K562 (cell line): Measurements from ENCODE around the gene KRT82. TPM values are rescaled to one million over a fixed set of nuclear protein-coding genes. Genes with fewer than 3 reads are reported as not detected.

ENCODE experiments used
- ATAC-seq: fragments of 200-7000 bp; cut with Tn5 transposase; 3 replicates; pipeline ENCODE4 v1.9.1; 2020; ENCODE audit warnings: moderate library complexity
- BruUV-seq: library from RNA; stranded (reverse); fragments of 400-500 nt; replicated peaks from 2 replicates; lab custom pipeline; 2021; lab: Mats Ljungman, UMichigan
- CTCF ChIA-PET: fragments of 300-600 bp; formaldehyde crosslinking; extraction: SDS; loops from one replicate; lab custom pipeline; 2021; ENCODE audit warnings: low intra/inter-chr PET ratio; lab: Yijun Ruan, JAX
- POLR2A ChIA-PET: fragments of 300-600, 350-650 bp; sonication (Branson Sonifier 250); formaldehyde crosslinking; extraction: SDS; loops from one replicate; lab custom pipeline; 2021; ENCODE audit warnings: antibody characterized with exemption, inconsistent platforms; lab: Yijun Ruan, JAX
- DNase-seq, 4 experiments: peaks; one replicate each; pipeline versions ENCODE4 v3.0.0 to v3.0.0-alpha.2; 2011 to 2018; ENCODE audit warnings: low spot score in 3 of 4, mixed read lengths in 3 of 4; ENCODE audit errors: extremely low read depth in 1 of 4
- FAIRE-seq: peaks from 2 replicates; lab custom pipeline; 2011; peaks lifted over from hg19 to GRCh38; lab: Jason Lieb, UNC
- H2AFZ ChIP-seq: 2 replicates; pipeline ENCODE4 v1.6.0; 2011; ENCODE audit warnings: low read depth, low read length, control low read depth, inconsistent platforms
- H3K27ac ChIP-seq: fragments of 200-600 bp; 3 replicates; pipeline ENCODE4 v1.8.0; 2011; ENCODE audit warnings: low read depth, mild to moderate bottlenecking, control low read depth, inconsistent platforms, low read length, moderate library complexity, mixed read lengths; ENCODE audit errors: extremely low read depth
- H3K27me3 ChIP-seq, 2 experiments: fragments of 300-600 bp in 1 of 2; 2 replicates in 1 of 2; 3 replicates in 1 of 2; pipeline versions ENCODE4 v1.6.0 to v1.8.0; 2011; ENCODE audit warnings: inconsistent platforms in 2 of 2, low read length in 2 of 2, mild to moderate bottlenecking in 1 of 2, mixed read lengths in 1 of 2, moderate library complexity in 1 of 2; ENCODE audit not compliant: control insufficient read depth in 2 of 2, insufficient read depth in 2 of 2
- H3K36me3 ChIP-seq: fragments of 300-600 bp; 3 replicates; pipeline ENCODE4 v1.8.0; 2011; ENCODE audit warnings: mild to moderate bottlenecking, low read length, inconsistent platforms; ENCODE audit not compliant: control insufficient read depth, insufficient read depth
- H3K4me1 ChIP-seq, 2 experiments: fragments of 200-600 bp in 1 of 2; replicated peaks in 1 of 2; 2 replicates in 1 of 2; 3 replicates in 1 of 2; pipeline versions ENCODE4 v1.5.1 to v1.8.0; 2011; ENCODE audit warnings: inconsistent platforms in 2 of 2, low read length in 2 of 2, mild to moderate bottlenecking in 1 of 2, mixed read lengths in 1 of 2, moderate library complexity in 1 of 2; ENCODE audit not compliant: control insufficient read depth in 2 of 2, insufficient read depth in 2 of 2
- H3K4me2 ChIP-seq: 2 replicates; pipeline ENCODE4 v1.6.1; 2011; ENCODE audit warnings: low read length, control low read depth, inconsistent platforms, mixed read lengths; ENCODE audit not compliant: insufficient read depth
- H3K4me3 ChIP-seq: fragments of 200-600 bp; sonication (generic), shearing (Covaris generic); 2 replicates; pipeline ENCODE4 v1.5.1; 2016; ENCODE audit warnings: control low read depth, inconsistent platforms
- H3K79me2 ChIP-seq: fragments of 200-600 bp; 3 replicates; pipeline ENCODE4 v1.8.0; 2011; ENCODE audit warnings: low read length, inconsistent platforms; ENCODE audit not compliant: control insufficient read depth, insufficient read depth
- H3K9ac ChIP-seq, 2 experiments: 2 replicates each; pipeline versions ENCODE4 v1.6.0 to v1.6.1; 2011; ENCODE audit warnings: low read depth in 2 of 2, low read length in 2 of 2, control low read depth in 1 of 2, inconsistent platforms in 1 of 2, mild to moderate bottlenecking in 1 of 2, mixed read lengths in 1 of 2; ENCODE audit not compliant: insufficient read depth in 1 of 2
- H3K9me1 ChIP-seq: one replicate; pipeline ENCODE4 v1.6.0; 2011; ENCODE audit warnings: inconsistent platforms, mild to moderate bottlenecking, low read length, moderate library complexity; ENCODE audit not compliant: control insufficient read depth, insufficient read depth
- H3K9me3 ChIP-seq: replicated peaks from 2 replicates; pipeline ENCODE4 v1.5.1; 2011; ENCODE audit warnings: low read depth, low read length, inconsistent platforms; ENCODE audit not compliant: control insufficient read depth, insufficient read depth
- H4K20me1 ChIP-seq: replicated peaks from 2 replicates; pipeline ENCODE4 v1.6.1; 2011; ENCODE audit warnings: low read length, inconsistent platforms, mixed read lengths; ENCODE audit not compliant: control insufficient read depth, insufficient read depth
- NCOA1 ChIP-seq: fragments of 450-650 bp; IDR thresholded peaks from 2 replicates; pipeline ENCODE4 v1.6.1; 2016; ENCODE audit warnings: low read depth
- PRMT5 ChIP-seq: sonication (generic); formaldehyde crosslinking; IDR thresholded peaks from 2 replicates; pipeline ENCODE4 v1.5.0; 2020; ENCODE audit warnings: missing genetic modification reagents
- ZBTB8A ChIP-seq: fragments of 450-650 bp; IDR thresholded peaks from 2 replicates; pipeline ENCODE4 v1.6.1; 2018; ENCODE audit warnings: mild to moderate bottlenecking, moderate library complexity; ENCODE audit not compliant: partially characterized antibody
- ZFX ChIP-seq: sonication (generic); formaldehyde crosslinking; IDR thresholded peaks from 2 replicates; pipeline ENCODE4 v1.8.0; 2022; ENCODE audit warnings: mild to moderate bottlenecking, missing genetic modification reagents, moderate library complexity
- whole genome bisulfite sequencing: fragments of 100-300 bp; shearing (Covaris generic); methylation state at CpG from one replicate; pipeline ENCODE4 v1.1.6; 2016; ENCODE audit warnings: low coverage, mixed read lengths; ENCODE audit not compliant: insufficient coverage; ENCODE audit errors: missing lambda C conversion rate; 5-methylcytosine and 5-hydroxymethylcytosine counted together
- in situ Hi-C: fragments of 300-500 bp; cut with MboI; formaldehyde crosslinking; loops from 4 replicates; pipeline ENCODE4 v1.15.0; 2018; ENCODE audit warnings: inconsistent platforms, mixed read lengths
- intact Hi-C: fragments of 100-400 bp; cut with micrococcal nuclease; formaldehyde crosslinking; loops from 2 replicates; pipeline ENCODE4 v1.14.2; 2022
- polyA plus RNA-seq, 8 experiments: library from polyadenylated mRNA; depleted of rRNA in 4 of 8; stranded (reverse) in 5 of 8; unstranded in 3 of 8; fragments of >200 nt; fragmentation: Nextera tagmentation in 2 of 8; fragmentation: Illumina TruSeq in 1 of 8; extraction: Ambion mirVana in 2 of 8; extraction: Trizol in 1 of 8; gene quantifications; 2 replicates each; pipeline versions ENCODE4 v1.2.1 to v1.2.3, GENCODE V29; 2011 to 2014; ENCODE audit warnings: inconsistent platforms in 1 of 8, missing spikeins in 1 of 8
- total RNA-seq, 7 experiments: library from RNA; depleted of rRNA in 6 of 7; stranded (reverse); fragments of >200 nt in 6 of 7; fragmentation: Illumina TruSeq in 2 of 7; extraction: Trizol in 2 of 7; gene quantifications; 2 replicates each; pipeline versions ENCODE4 v1.2.1 to v1.2.3, GENCODE V29; 2011 to 2021; ENCODE audit warnings: low replicate concordance in 1 of 7
- TF ChIP-seq, protein P1 (sequence below): sonication (generic); formaldehyde crosslinking; IDR thresholded peaks from 2 replicates; pipeline ENCODE4 v1.8.0; 2022; ENCODE audit warnings: missing genetic modification reagents, mild to moderate bottlenecking, borderline replicate concordance
- TF ChIP-seq, protein P2 (sequence below): fragments of 450-650 bp; IDR thresholded peaks from 2 replicates; pipeline ENCODE4 v1.6.1; 2017; ENCODE audit warnings: mild to moderate bottlenecking, moderate library complexity
- TF ChIP-seq, protein P3 (sequence below): IDR thresholded peaks from 2 replicates; pipeline ENCODE4 v1.6.1; 2012; ENCODE audit warnings: low read depth, low read length, improper control_type of control experiment, borderline replicate concordance

Gene KRT82
- total and polyA plus RNA-seq, 9 of the 15 experiments (the other 6 are each of a cell fraction or from before 2014, with no cell fraction given), result not detected

DNA sequence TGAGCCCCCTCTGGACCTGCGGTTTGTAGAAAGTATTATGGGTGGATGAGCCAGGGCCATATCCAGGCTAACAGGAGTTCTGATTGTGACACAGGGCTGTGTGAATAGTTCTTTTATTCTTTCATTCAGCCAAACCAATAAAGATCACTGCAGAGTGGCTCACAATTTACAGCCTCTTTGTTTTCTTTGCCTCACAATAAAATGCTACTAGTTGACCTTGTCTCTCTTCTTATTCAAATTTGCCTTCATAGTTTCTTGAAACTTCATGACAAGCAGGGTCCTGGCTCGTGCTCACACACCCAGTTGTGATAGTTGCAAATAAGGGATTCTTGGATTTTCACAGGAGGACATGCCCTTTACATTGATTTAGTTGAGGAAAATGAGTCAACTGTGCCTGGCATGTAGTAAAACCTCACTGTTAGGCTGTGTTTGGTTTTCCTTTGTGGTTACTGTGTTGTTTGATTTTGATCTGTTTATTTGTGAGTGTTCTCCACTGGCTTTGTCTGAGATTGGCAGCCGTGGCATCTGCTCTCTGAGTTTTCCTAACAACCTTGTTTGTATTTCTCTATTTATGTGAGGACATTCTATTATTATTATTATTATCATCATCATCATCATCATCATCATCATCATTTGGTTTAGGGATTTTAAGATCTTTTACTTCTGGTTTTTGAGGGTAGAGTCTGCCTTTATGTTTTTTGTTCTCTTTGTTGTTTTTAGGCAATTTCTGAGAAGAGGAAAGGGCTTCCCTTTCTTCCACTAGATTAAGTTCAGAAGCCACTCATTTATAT is 48.5 kb upstream of the KRT82 start:
- Histone ChIP-seq H3K9me1 (no peaks in the 10 kb centered on the region), H3K9me3 (no peaks in the 10 kb centered on the region), H3K27ac (no peak overlapping the region), H3K36me3 (no peaks in the 10 kb centered on the region), H2AFZ (no peak overlapping the region), H4K20me1 (no peaks in the 10 kb centered on the region), H3K79me2 (no peaks in the 10 kb centered on the region), H3K4me1 (no peaks in the 10 kb centered on the region), H3K4me2 (no peak overlapping the region), H3K9ac (no peak overlapping the region), H3K27me3 (peaks cover 2 to 5% of the 10 kb centered on the region in 2 experiments; a peak in 2 of 5 replicates), H3K4me3 (no peak overlapping the region)
- no TSS peak for BruUV-seq
- in situ Hi-C loops (no loop called here), intact Hi-C loops (no loop called here)
- no peak for DNase-seq
- ChIA-PET CTCF (no interaction called here), POLR2A (no interaction called here)
- no peak for FAIRE-seq
- 0% methylated on average over 3 of the region's 3 CpGs for WGBS
- no peak for ATAC-seq
- TF ChIP-seq NCOA1, result no peak
- TF ChIP-seq, protein P1, sequence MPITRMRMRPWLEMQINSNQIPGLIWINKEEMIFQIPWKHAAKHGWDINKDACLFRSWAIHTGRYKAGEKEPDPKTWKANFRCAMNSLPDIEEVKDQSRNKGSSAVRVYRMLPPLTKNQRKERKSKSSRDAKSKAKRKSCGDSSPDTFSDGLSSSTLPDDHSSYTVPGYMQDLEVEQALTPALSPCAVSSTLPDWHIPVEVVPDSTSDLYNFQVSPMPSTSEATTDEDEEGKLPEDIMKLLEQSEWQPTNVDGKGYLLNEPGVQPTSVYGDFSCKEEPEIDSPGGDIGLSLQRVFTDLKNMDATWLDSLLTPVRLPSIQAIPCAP (CRISPR knock-in tag), result no peak
- TF ChIP-seq, protein P2, sequence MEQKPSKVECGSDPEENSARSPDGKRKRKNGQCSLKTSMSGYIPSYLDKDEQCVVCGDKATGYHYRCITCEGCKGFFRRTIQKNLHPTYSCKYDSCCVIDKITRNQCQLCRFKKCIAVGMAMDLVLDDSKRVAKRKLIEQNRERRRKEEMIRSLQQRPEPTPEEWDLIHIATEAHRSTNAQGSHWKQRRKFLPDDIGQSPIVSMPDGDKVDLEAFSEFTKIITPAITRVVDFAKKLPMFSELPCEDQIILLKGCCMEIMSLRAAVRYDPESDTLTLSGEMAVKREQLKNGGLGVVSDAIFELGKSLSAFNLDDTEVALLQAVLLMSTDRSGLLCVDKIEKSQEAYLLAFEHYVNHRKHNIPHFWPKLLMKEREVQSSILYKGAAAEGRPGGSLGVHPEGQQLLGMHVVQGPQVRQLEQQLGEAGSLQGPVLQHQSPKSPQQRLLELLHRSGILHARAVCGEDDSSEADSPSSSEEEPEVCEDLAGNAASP, result no peak
- TF ChIP-seq ZBTB8A, result no peak
- TF ChIP-seq ZFX (CRISPR knock-in tag), result no peak
- no peak for TF ChIP-seq PRMT5 (CRISPR knock-in tag)
- TF ChIP-seq, protein P3, sequence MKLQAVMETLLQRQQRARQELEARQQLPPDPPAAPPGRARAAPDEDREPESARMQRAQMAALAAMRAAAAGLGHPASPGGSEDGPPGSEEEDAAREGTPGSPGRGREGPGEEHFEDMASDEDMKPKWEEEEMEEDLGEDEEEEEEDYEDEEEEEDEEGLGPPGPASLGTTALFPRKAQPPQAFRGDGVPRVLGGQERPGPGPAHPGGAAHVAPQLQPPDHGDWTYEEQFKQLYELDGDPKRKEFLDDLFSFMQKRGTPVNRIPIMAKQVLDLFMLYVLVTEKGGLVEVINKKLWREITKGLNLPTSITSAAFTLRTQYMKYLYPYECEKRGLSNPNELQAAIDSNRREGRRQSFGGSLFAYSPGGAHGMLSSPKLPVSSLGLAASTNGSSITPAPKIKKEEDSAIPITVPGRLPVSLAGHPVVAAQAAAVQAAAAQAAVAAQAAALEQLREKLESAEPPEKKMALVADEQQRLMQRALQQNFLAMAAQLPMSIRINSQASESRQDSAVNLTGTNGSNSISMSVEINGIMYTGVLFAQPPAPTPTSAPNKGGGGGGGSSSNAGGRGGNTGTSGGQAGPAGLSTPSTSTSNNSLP, result no peak
